Suppressor macrophage (primary cell): Measurements from ENCODE around the gene DCX.

Source experiments
- DNase-seq, 4 experiments: peaks; one replicate each; pipeline ENCODE4 v3.0.0-alpha.2; 2020 to 2022
- total RNA-seq, 17 experiments: gene quantifications; one replicate each; lab custom pipeline; 2026; ENCODE audit warnings: mixed read lengths in 6 of 17, inconsistent platforms in 3 of 17; lab: John Stamatoyannopoulos, UW

Gene DCX
- 0 to 2.8 (median 0) reads per million in 17 experiments for total RNA-seq

- no peak for DNase-seq
Measured at GRCh38 chrX:111411983-111412382, at the start of gene DCX. Gene DCX, minus strand, starts transcription at chrX:111412192. Its CDS starts 1,794 bp downstream, at chrX:111410398.

- no peak for DNase-seq
Measured at GRCh38 chrX:111460607-111461006, 48.6 kb upstream of the DCX start.

- DNase-seq, result no peak
Measured at GRCh38 chrX:111447298-111447697, 35.3 kb upstream of the DCX start.

GRCh38 chrX:111445485-111445884 lies 33.5 kb upstream of the DCX start:
- DNase-seq, result peak; percentile 16 to 72 (median 40)

- peak in 2 of 4 experiments; percentile 1 to 16 for DNase-seq
Measured at GRCh38 chrX:111444881-111445280, 32.9 kb upstream of the DCX start.

GRCh38 chrX:111443946-111444345 lies 32.0 kb upstream of the DCX start:
- DNase-seq, result peak; percentile 2 to 58 (median 36)

- DNase-seq, result no peak
Measured at GRCh38 chrX:111442791-111443190, 30.8 kb upstream of the DCX start.

GRCh38 chrX:111435469-111435868 lies 23.5 kb upstream of the DCX start:
- no peak for DNase-seq

- no peak for DNase-seq
Measured at GRCh38 chrX:111431001-111431400, 19.0 kb upstream of the DCX start.

- no peak for DNase-seq
Measured at GRCh38 chrX:111411557-111411956, 435 bp downstream of the DCX start.

- no peak for DNase-seq
Measured at GRCh38 chrX:111410590-111411078, 1.4 kb downstream of the DCX start.

- DNase-seq, result no peak
Measured at GRCh38 chrX:111409326-111409725, 2.7 kb downstream of the DCX start.

- no peak for DNase-seq
Measured at GRCh38 chrX:111407948-111408347, 4.0 kb downstream of the DCX start.

GRCh38 chrX:111402344-111402743 lies 9.6 kb downstream of the DCX start:
- no peak for DNase-seq

- DNase-seq, result no peak
Measured at GRCh38 chrX:111395149-111395548, 16.8 kb downstream of the DCX start.

- DNase-seq, result no peak
Measured at GRCh38 chrX:111394569-111394968, 17.4 kb downstream of the DCX start.

- DNase-seq, result no peak
Measured at GRCh38 chrX:111387470-111388070, 24.4 kb downstream of the DCX start.

- no peak for DNase-seq
Measured at GRCh38 chrX:111386615-111387233, 25.3 kb downstream of the DCX start.

GRCh38 chrX:111386077-111386476 lies 25.9 kb downstream of the DCX start:
- no peak for DNase-seq

GRCh38 chrX:111382277-111382676 lies 29.7 kb downstream of the DCX start:
- no peak for DNase-seq

GRCh38 chrX:111376897-111377578 lies 35.0 kb downstream of the DCX start:
- DNase-seq, result no peak

- DNase-seq, result no peak
Measured at GRCh38 chrX:111376486-111376885, 35.5 kb downstream of the DCX start.

- peak in 1 of 4 experiments; percentile 0 for DNase-seq
Measured at GRCh38 chrX:111375747-111376146, 36.2 kb downstream of the DCX start.

- DNase-seq, result no peak
Measured at GRCh38 chrX:111372086-111372485, 39.9 kb downstream of the DCX start.
